HT-29 (cell line): Measurements from ENCODE around the gene NR1I3. TPM values are rescaled to one million over a fixed set of nuclear protein-coding genes. Genes with fewer than 3 reads are reported as not detected.
"Not testable (repeated sequence)": the region's sequence is repeated elsewhere in the genome, so short reads cannot be mapped to it uniquely, and the experiment has no call there.

Experiments used
- DNase-seq: peaks from one replicate; pipeline ENCODE4 v3.0.0-alpha.2; 2015; ENCODE audit warnings: low spot score
- total RNA-seq: library from RNA; depleted of rRNA; stranded (reverse); fragments of >200 nt; shearing (Covaris generic); gene quantifications from 2 replicates; pipeline ENCODE4 v1.2.3, GENCODE V29; 2014

NR1I3 gene
- total RNA-seq, 1 experiment from 2014 or later, result not detected

- no peak for DNase-seq
These were observed 12.8 kb upstream of the NR1I3 start for GRCh38 chr1:161250829-161251228.

DNA sequence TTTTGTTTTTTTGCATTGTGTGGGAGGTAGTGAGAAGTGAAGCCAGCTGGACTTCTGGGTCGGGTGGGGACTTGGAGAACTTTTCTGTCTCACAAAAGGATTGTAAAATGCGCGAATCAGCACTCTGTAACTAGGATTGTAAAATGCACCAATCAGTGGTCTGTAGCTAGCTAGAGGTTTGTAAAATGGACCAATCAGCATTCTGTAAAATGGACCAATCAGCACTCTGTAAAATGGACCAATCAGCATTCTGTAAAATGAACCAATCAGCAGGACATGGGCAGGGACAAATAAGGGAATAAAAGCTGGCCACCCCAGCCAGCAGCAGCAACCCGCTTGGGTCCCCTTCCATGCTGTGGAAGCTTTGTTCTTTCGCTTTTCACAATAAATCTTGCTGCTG is 12.1 kb upstream of the NR1I3 start:
- DNase-seq, result not testable (repeated sequence)

GRCh38 chr1:161244888-161245287 is 6.9 kb upstream of the NR1I3 start:
- no peak for DNase-seq

DNA sequence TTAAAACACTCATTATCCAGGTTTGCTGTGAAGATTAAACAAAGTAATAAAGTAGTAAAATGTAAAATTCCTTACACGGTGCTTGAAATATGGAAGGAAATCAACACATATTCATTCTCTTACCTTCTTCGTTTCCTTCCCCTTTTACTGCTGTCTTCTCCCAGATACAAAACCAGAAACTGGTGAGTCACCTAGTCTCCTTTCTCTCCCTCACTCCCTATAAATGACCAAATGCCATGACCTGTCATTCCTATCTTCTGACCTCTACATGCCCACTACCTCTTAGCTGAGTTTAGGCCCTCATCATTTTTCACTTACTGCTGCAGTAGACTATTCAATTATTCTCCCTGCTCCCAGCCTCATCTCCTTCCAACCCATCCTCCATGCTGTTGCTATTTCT is 4.3 kb upstream of the NR1I3 start:
- DNase-seq, result no peak

DNA sequence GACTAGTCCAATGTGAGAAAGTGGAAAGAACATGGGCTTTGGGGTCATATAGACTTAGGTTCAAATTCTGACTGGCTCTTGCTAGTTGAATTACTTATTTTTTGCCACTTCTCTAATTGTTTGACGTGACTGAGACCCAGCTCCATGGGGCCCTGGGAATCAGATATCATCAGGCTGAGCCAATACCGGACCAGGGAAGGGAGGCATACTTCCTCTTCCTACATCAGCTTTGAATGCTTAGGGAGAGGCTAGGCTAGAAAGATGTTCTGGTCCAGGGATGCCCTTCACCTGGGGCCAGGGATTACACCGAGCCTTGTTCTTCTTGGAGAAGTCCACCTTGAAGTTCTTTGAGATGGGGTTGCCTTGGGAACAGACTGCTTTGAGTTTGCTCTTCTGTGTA is 3.7 kb upstream of the NR1I3 start:
- no peak for DNase-seq

DNA sequence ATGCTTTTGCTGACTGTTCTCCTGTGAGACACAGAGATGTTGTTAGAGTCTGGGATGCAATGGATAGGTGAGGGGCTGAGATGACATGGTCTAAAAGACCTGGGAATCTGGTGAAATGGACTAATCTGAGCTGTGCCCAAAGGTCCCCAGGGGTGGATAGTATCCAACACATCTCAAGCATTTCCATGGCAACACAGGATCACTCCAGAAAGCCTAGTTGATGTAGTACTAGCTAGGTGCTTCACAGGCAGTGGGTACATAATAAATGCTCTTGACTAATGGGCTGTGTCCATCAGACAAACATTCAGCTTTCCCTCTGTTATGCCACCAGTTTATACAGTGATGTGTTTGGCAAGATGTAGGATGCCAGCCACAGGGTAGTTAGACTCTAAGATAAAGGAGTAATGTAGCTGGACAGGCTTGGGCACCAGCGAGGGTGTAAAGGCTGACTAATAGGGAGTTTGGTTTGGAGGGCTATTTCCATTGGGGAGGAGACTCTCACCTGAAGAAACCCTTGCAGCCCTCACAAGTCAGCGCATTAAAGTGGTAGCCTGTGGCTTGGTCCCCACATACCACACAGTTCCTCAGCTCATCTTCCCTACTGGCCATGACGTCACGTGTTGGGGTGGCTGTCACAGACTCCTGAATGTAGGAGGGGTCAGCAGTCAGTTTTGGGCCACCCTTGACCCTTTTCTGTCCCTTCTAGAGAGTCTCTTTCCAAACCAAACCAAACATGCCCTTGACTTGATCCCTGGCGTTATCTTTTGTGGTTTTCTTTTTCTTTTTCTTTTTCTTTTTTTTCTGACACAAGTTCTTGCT is 1.8 kb downstream of the NR1I3 start:
- DNase-seq, result no peak

DNA sequence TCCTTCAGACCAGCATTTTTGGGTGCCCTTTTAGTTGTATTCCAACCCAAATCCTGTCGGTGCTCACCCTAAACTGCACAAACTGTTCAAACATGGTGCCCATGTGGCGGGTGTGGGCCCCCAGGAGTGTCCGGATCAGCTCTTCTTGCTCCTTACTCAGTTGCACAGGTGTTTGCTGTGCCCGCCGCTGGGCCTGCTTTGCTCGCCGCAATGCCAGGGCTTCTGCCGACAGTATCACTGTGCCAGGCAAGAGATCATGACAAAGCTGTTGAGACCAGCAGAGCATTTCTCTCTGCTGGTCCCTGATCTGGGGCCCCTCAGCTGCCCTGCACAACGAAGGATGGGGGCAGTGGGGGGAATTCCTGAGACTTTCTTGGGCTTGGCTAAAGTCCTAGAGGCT is 4.9 kb downstream of the NR1I3 start:
- no peak for DNase-seq

DNA sequence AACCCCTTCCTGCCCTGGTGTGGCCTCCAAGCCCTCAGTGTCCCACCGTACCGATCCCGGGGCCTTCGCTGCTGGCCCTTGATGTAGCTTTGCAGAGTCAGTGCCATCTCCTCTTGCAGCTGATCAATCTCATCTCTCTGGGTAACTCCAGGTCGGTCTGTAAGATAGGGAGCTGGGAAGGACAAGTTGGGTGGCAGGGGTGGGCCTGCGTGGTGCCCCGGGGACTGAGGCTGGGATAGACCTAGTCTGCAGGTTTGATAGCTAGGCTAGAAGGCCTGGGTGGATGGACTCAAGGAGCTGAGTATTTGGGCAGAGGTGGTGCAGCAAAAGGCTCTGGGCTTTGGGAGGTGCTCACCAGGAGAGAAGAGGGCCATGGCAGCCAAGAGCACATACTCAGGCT is 7.2 kb downstream of the NR1I3 start:
- no peak for DNase-seq

GRCh38 chr1:161229896-161230295 is 8.1 kb downstream of the NR1I3 start:
- DNase-seq, result peak; percentile 17

DNA sequence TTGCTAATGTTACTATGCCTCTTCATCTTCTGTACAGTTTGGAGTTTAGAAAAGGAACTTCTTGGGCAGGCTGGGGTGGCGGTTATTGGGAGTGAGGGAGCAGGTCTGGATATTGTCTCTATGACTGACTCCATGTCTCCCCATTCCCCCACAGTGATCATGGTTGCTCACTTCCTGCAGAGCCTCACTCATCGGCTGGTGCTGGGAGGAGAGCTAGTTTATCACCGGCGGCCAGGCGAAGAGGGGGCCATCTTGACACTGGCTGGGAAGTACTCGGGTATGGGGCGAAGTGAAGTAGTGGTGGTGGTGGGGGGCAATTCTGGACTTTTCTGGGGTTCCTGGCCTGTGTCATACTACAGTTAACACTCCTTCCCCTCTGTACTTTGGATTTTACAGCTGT is 10.0 kb downstream of the NR1I3 start:
- DNase-seq, result no peak

DNA sequence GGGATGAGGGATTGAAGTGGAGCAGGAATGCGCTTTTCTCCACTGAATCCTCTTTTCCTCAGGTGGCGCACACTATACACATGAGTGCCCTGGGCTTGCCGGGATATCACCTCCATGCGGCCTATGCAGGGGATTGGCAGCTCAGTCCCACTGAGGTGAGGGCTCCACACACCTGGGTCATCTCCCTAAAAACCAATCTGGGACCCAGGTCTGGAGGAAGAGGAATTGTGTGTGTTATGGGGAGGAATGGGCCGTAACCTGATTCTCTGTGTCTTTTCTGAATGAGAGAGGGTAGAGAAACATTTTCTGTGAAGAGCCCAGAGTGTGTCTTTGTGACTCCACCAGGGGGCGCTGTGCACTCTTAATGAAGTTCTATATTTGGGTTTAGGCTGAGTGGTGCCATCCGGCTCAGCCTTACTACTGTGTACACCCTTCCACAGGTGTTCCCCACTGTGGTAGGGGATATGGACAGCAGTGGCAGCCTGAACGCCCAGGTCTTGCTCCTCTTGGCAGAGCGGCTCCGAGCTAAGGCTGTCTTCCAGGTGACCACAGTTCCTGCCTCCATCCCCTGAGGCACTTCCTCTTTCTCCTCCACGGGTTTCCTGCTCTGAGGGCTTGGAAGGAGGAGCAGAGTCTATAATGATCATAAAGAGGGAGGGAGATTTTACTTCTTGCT is 10.7 kb downstream of the NR1I3 start:
- DNase-seq, result peak; percentile 82

DNA sequence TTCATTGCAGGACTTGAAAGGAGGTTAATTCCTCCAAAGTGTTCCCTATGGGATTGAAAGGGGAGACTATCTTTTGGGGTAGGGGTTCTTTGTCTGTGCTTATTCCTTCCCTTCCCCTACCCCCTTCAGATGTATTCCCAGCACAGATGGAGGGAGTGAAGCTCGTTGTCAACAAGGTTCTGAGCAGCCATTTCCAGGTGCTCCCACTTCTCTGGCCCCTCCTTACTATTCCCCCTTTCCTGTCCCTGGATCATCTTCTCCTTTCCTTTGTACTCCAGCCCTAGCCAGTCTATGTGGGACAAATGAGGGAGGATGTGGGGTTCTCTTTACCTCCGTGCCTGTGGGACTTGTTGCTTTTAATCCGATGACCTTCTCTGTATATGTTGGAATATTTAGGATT is 11.2 kb downstream of the NR1I3 start:
- DNase-seq, result no peak

DNA sequence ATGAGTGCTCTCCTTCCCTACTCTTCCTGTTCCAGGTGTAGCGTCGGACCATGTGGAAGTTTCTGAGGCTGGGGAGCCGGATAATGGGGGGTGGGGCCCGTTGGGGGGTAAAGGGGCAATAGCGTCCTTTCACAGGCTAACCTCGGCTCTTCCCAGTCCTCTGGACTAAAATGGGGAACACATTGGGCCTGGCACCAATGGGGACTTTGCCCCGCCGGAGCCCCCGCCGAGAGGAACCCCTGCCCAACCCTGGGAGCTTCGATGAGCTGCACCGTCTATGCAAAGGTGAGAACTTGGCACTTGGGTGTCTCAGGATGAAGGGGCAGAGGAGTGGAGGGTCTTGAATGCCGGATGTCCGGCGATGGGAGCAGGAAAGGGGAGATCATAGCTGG is 11.7 kb downstream of the NR1I3 start:
- DNase-seq, result no peak

DNA sequence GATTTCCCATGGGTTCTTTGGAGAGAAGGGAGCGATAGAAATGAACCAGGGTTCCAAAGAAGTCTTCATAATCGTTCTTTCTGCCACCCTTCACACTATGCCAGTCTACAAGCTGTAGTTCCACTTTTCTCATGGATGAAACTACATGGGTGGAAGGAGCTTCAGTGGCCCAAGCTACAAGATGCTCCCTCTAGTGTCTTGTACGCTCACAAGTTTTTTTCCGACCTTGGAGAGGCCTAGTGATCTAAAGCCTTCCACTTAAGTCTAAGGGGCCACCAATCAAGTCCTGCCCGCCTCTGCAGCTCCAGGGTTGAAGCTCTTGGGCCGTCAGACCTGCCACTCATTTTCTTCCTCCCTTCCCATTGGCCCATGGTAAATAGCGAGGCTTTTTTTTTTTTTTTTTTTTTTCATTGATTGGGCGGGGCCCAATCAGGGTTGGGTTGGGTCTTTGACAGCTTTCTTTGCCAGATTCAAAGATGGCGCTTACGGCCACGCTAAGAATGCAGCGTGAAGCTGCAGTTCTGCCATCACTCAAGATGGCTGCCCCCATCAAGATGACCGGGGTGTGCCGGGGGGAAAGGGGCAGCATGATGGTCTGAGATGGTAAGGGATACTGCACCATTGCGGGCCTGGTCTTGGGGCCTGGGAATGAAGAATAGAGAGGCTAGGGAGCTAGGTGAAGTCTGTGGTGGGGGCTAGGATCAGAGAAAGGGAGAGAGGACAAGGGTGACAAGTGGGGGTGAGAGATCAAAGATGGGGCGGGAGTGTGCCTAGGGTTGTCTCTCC is 12.3 kb downstream of the NR1I3 start, which contains the start of gene TOMM40L:
Gene TOMM40L, plus strand, starts transcription at position 527 of the 786 bp plus-strand sequence. CDS start 430 bp downstream, outside the sequence.
- peak; percentile 94 for DNase-seq

- no peak for DNase-seq
These were observed 12.8 kb downstream of the NR1I3 start for GRCh38 chr1:161225178-161225533.

DNA sequence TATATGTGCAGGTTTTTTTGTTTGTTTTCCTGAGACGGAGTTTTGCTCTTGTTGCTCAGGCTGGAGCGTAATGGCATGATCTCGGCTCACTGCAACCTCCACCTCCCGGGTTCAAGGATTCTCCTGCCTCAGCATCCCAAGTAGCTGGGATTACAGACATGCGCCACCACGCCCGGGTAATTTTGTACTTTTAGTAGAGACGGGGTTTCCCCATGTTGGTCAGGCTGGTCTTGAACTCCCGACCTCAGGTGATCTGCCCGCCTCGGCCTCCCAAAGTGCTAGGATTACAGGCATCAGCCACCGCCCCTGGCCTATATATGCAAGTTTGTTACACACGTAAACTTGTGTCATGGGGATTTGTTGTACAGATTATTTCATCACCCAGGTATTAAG is 13.3 kb downstream of the NR1I3 start:
- DNase-seq, result not testable (repeated sequence)

GRCh38 chr1:161223805-161224694 is 14.0 kb downstream of the NR1I3 start:
- no peak for DNase-seq

GRCh38 chr1:161222175-161223019 is 15.6 kb downstream of the NR1I3 start:
- DNase-seq, result no peak

DNA sequence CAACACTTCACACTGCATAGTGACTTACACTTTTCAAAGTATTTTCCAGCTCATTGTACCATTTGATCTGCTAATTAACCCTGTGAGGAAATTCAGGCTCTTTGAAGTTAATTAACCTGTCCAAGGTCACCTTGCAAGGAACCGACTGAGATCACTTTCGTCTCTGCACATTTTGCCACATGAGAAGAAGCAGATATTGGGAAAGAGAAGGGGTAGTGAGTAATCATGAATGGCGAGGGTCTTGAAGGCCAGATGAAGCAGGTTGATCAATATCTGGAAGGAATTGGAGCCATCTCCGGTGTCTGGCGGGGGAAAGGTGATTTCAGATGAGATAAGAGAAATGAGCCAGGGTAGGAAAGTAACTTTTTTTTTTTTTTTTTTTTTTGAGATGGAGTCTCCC is 18.0 kb downstream of the NR1I3 start:
- DNase-seq, result no peak
